Diencephalon (tissue), 1 donor: ENCODE data around the gene MEF2C. TPM values are rescaled to one million over a fixed set of nuclear protein-coding genes. Genes with fewer than 3 reads are reported as not detected.

Source experiments
- small RNA-seq: library from RNA; depleted of rRNA; stranded (forward); fragments of <200 nt; gene quantifications from one replicate; pipeline ENCODE3, GENCODE V24; 2014
- total RNA-seq: library from RNA; depleted of rRNA; stranded (reverse); fragments of >200 nt; gene quantifications from one replicate; pipeline ENCODE4 v1.2.3, GENCODE V29; 2014

The MEF2C gene
- total RNA-seq = 104 TPM

DNA sequence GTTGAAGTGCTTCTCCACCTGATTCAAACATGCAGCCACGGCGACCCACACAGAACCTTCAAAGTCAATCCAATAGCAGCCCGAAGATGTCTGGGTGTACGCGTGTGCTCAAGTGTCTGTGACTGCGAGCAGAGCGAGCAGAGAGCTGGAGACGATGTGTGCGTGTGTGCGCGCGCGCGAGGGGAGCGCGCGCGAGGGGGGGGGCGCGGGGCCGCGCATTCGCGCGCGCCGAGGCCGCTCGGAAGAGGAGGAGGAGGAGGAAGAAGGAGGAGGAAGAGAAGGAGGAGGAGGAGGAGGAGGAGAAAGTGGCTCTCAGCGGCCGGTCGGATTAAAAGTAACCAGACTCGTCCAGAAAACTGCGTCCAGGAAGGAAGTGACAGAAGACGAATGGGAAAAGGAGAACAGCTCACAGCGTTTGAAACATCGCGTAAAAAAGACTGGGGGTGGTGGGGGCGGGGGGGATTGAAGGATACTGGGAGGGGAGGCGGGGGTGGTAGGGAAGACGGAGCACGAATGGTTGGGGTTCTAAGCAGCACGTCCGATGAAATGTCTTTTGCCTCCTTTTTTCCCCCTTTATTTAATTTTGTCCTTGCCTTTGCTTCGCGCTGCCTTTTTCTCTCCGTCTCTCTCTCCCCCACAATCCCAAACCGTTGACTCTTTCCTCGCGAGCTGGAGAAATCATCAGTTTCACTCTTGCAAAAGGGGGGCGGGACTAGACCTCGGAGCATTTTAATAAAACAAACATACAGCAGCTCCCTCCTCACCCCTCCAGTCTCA is at the start of gene MEF2C:
MEF2C (minus strand) TSS at position 126 of the 777 bp plus-strand sequence. CDS start 59,396 bp downstream, outside the sequence.

Small RNA genes lying within 50 kb of the gene (small RNA-seq; reads per million reads assigned to genes)
- not detected for gene AC008525.2
